Peyer's patch (tissue), 4 donors: ENCODE results near the gene ZNF644.

ENCODE experiments used
- POLR2A ChIP-seq, 2 donors: fragments of 450-650 bp; IDR thresholded peaks; one replicate each; pipeline ENCODE4 v1.5.1; 2017; ENCODE audit warnings: antibody characterized with exemption in 2 of 2, mild to moderate bottlenecking in 2 of 2, moderate library complexity in 2 of 2
- TF ChIP-seq, protein P1 (sequence below), 6 experiments: fragments of 450-650 bp in 4 of 6; fragments of 200-600 bp in 2 of 6; sonication (generic) in 1 of 6; IDR thresholded peaks; one replicate each; pipeline ENCODE4 v1.5.1; 2017 to 2019; ENCODE audit warnings: antibody characterized with exemption in 6 of 6, mild to moderate bottlenecking in 3 of 6, moderate library complexity in 1 of 6

DNA sequence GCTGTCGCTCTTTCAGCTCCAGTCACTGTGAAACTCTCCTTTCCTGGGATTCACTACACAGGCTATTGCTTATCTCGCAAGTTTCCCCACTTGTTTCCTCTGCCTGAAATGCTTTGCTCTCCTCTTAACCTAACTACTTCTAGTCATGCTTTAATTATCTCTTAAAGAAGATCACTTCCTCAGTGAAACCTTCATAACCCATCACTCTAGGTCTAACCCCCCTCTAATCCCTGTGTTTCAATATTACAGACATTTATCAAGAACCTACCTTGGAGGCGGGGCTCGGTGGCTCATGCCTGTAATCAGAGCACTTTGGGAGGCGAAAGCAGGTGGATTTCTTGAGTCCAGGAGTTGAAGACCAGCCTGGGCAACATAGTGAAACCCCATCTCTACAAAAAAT lies 16.7 kb upstream of the ZNF644 start:
- TF ChIP-seq, protein P1, sequence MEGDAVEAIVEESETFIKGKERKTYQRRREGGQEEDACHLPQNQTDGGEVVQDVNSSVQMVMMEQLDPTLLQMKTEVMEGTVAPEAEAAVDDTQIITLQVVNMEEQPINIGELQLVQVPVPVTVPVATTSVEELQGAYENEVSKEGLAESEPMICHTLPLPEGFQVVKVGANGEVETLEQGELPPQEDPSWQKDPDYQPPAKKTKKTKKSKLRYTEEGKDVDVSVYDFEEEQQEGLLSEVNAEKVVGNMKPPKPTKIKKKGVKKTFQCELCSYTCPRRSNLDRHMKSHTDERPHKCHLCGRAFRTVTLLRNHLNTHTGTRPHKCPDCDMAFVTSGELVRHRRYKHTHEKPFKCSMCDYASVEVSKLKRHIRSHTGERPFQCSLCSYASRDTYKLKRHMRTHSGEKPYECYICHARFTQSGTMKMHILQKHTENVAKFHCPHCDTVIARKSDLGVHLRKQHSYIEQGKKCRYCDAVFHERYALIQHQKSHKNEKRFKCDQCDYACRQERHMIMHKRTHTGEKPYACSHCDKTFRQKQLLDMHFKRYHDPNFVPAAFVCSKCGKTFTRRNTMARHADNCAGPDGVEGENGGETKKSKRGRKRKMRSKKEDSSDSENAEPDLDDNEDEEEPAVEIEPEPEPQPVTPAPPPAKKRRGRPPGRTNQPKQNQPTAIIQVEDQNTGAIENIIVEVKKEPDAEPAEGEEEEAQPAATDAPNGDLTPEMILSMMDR (IDR thresholded peaks at IDR 0.05): no peak
- no peak for TF ChIP-seq POLR2A (IDR thresholded peaks at IDR 0.05)
